Measurements from ENCODE around the gene DNAH6. TPM values are rescaled to one million over a fixed set of nuclear protein-coding genes. Genes with fewer than 3 reads are reported as not detected.

The DNAH6 gene
- polyA plus RNA-seq, 1 donor (not counting 4 experiments of a cell fraction or from before 2014, with no cell fraction given): 0.05 TPM

GRCh38 chr2:84858123-84858522 lies 341.8 kb downstream of the DNAH6 start:
- DNase-seq (ENCODE audit: low read depth, low spot score) (no peak), FAIRE-seq (no peak)
- Histone ChIP-seq H3K27me3 (ENCODE audit: control insufficient read depth, extremely low read depth, insufficient read depth, low read length) (peaks cover 8% of the 10 kb centered on the region), H3K4me1 (ENCODE audit: control insufficient read depth, extremely low read depth, insufficient read depth, low read length) (no peaks in the 10 kb centered on the region), H3K9ac (ENCODE audit: control insufficient read depth, extremely low read depth, insufficient read depth, low read length) (no peak overlapping the region), H4K20me1 (ENCODE audit: control insufficient read depth, extremely low read depth, insufficient read depth, low read length) (no peaks in the 10 kb centered on the region), H2AFZ (ENCODE audit: control insufficient read depth, low read length) (no peak overlapping the region), H3K36me3 (ENCODE audit: control insufficient read depth in 2 of 2, extremely low read depth in 1 of 2, insufficient read depth in 2 of 2, low read length in 2 of 2) (no peaks in the 10 kb centered on the region), H3K79me2 (ENCODE audit: control insufficient read depth, insufficient read depth, low read length) (no peaks in the 10 kb centered on the region), H3K9me1 (ENCODE audit: control insufficient read depth, extremely low read depth, insufficient read depth, low read length) (no peaks in the 10 kb centered on the region), H3K4me3 (ENCODE audit: control insufficient read depth in 2 of 3, extremely low read depth in 1 of 3, insufficient read depth in 2 of 3, low read depth in 1 of 3, low read length in 3 of 3) (no peak overlapping the region), H3K9me3 (ENCODE audit: control insufficient read depth, low read depth, low read length) (no peaks in the 10 kb centered on the region), H3K4me2 (ENCODE audit: control insufficient read depth, extremely low read depth, insufficient read depth, low read depth, low read length) (no peak overlapping the region), H3K27ac (ENCODE audit: control insufficient read depth, insufficient read depth, low read length) (no peak overlapping the region)
- TF ChIP-seq EZH2 (IDR thresholded peaks at IDR 0.05; ENCODE audit: low read length) (no peak), CTCF (optimal IDR thresholded peaks at IDR 0.05 in 1 of 3, IDR thresholded peaks at IDR 0.05 in 1 of 3, conservative IDR thresholded peaks at IDR 0.05 in 1 of 3; ENCODE audit: extremely low read depth in 1 of 3, insufficient read depth in 2 of 3, low read length in 3 of 3) (peak in 1 of 3 experiments; percentile 38)
- dilution Hi-C loops (cut with MboI; ENCODE audit: extremely low pct_ligation_motif_present, low sequenced_read_pairs): no loop called here

- no peaks in the 10 kb centered on the region for H3K36me3 ChIP-seq (ENCODE audit: control insufficient read depth in 2 of 2, extremely low read depth in 1 of 2, insufficient read depth in 2 of 2, low read length in 2 of 2)
- no peaks in the 10 kb centered on the region for H4K20me1 ChIP-seq (ENCODE audit: control insufficient read depth, extremely low read depth, insufficient read depth, low read length)
- DNase-seq (ENCODE audit: low read depth, low spot score) (no peak), FAIRE-seq (no peak)
- no peak overlapping the region for H3K4me3 ChIP-seq (ENCODE audit: control insufficient read depth in 2 of 3, extremely low read depth in 1 of 3, insufficient read depth in 2 of 3, low read depth in 1 of 3, low read length in 3 of 3)
- H3K27me3 ChIP-seq (ENCODE audit: control insufficient read depth, extremely low read depth, insufficient read depth, low read length): peaks cover 8% of the 10 kb centered on the region
- TF ChIP-seq EZH2 (IDR thresholded peaks at IDR 0.05; ENCODE audit: low read length) (no peak), CTCF (optimal IDR thresholded peaks at IDR 0.05 in 1 of 3, IDR thresholded peaks at IDR 0.05 in 1 of 3, conservative IDR thresholded peaks at IDR 0.05 in 1 of 3; ENCODE audit: extremely low read depth in 1 of 3, insufficient read depth in 2 of 3, low read length in 3 of 3) (no peak)
- H3K79me2 ChIP-seq (ENCODE audit: control insufficient read depth, insufficient read depth, low read length): no peaks in the 10 kb centered on the region
- no peaks in the 10 kb centered on the region for H3K4me1 ChIP-seq (ENCODE audit: control insufficient read depth, extremely low read depth, insufficient read depth, low read length)
- no peaks in the 10 kb centered on the region for H3K9me1 ChIP-seq (ENCODE audit: control insufficient read depth, extremely low read depth, insufficient read depth, low read length)
- H3K9me3 ChIP-seq (ENCODE audit: control insufficient read depth, low read depth, low read length): no peaks in the 10 kb centered on the region
- dilution Hi-C loops (cut with MboI; ENCODE audit: extremely low pct_ligation_motif_present, low sequenced_read_pairs): no loop called here
- H3K27ac ChIP-seq (ENCODE audit: control insufficient read depth, insufficient read depth, low read length): no peak overlapping the region
- no peak overlapping the region for H2AFZ ChIP-seq (ENCODE audit: control insufficient read depth, low read length)
- no peak overlapping the region for H3K9ac ChIP-seq (ENCODE audit: control insufficient read depth, extremely low read depth, insufficient read depth, low read length)
- H3K4me2 ChIP-seq (ENCODE audit: control insufficient read depth, extremely low read depth, insufficient read depth, low read depth, low read length): no peak overlapping the region
Measured at GRCh38 chr2:84858937-84859336, 342.6 kb downstream of the DNAH6 start.
